Esophagus squamous epithelium (tissue), 5 donors: ENCODE measurements around the gene SVOPL. TPM values are rescaled to one million over a fixed set of nuclear protein-coding genes. Genes with fewer than 3 reads are reported as not detected.

ENCODE experiments used
- DNase-seq: peaks from one replicate; lab custom pipeline; 2025; lab: John Stamatoyannopoulos, UW
- H3K27ac ChIP-seq, 4 donors: fragments of 200-600 bp; sonication (generic); one replicate each; pipeline ENCODE4 v1.5.1; 2016 to 2019; ENCODE audit warnings: mild to moderate bottlenecking in 1 of 4
- H3K27me3 ChIP-seq, 4 donors: fragments of 200-600 bp; sonication (generic); 1 replicate in 3 of 4; 2 replicates in 1 of 4; pipeline versions ENCODE4 v1.5.1 to v1.6.0; 2017 to 2021; ENCODE audit warnings: antibody characterized with exemption in 1 of 4
- H3K36me3 ChIP-seq, 3 donors: fragments of 200-600 bp; sonication (generic); one replicate each; pipeline ENCODE4 v1.5.1; 2016 to 2019
- H3K4me1 ChIP-seq, 3 donors: fragments of 200-600 bp; sonication (generic); one replicate each; pipeline ENCODE4 v1.5.1; 2017 to 2019
- H3K4me3 ChIP-seq, 4 donors: fragments of 200-600 bp; sonication (generic); 1 replicate in 3 of 4; 2 replicates in 1 of 4; pipeline ENCODE4 v1.5.1; 2016 to 2019; ENCODE audit warnings: mild to moderate bottlenecking in 2 of 4, moderate library complexity in 1 of 4
- H3K9me3 ChIP-seq, 3 donors: fragments of 200-600 bp; sonication (generic); one replicate each; pipeline ENCODE4 v1.5.1; 2016 to 2019
- CTCF ChIP-seq, 6 experiments: fragments of 450-650 bp in 4 of 6; fragments of 200-600 bp in 2 of 6; sonication (generic) in 2 of 6; IDR thresholded peaks; one replicate each; pipeline ENCODE4 v1.5.1; 2016 to 2019; ENCODE audit warnings: antibody characterized with exemption in 6 of 6, mild to moderate bottlenecking in 4 of 6, moderate library complexity in 4 of 6
- POLR2A ChIP-seq, 4 donors: fragments of 450-650 bp; IDR thresholded peaks; one replicate each; pipeline ENCODE4 v1.6.1; 2017; ENCODE audit warnings: antibody characterized with exemption in 4 of 4, mild to moderate bottlenecking in 4 of 4, moderate library complexity in 3 of 4
- WGBS, 2 donors: methylation state at CpG; one replicate each; pipeline ENCODE4 v1.1.5; 2018; 5-methylcytosine and 5-hydroxymethylcytosine counted together
- intact Hi-C: fragments of 100-400 bp; cut with DNase I; formaldehyde crosslinking; loops from one replicate; pipeline ENCODE4 v1.15.0; 2022
- total RNA-seq, 4 donors: library from RNA; depleted of rRNA; stranded (reverse); fragments of >200 nt; gene quantifications; one replicate each; pipeline ENCODE4 v1.1.0, GENCODE V29; 2016
- donor health status: DM: yes; HTN: yes; CAD: no.

SVOPL gene
- total RNA-seq, 4 donors from 2014 or later = 0.18 TPM; not detected in 3

GRCh38 chr7:138590154-138590553 lies 111.0 kb downstream of the SVOPL start:
- Histone ChIP-seq H3K27me3 (no peaks in the 10 kb centered on the region), H3K4me3 (no peak overlapping the region), H3K9me3 (no peaks in the 10 kb centered on the region), H3K27ac (no peak overlapping the region), H3K36me3 (peaks cover 0 to 25% (median 0%) of the 10 kb centered on the region in 3 donors), H3K4me1 (peaks cover 0 to 4% (median 0%) of the 10 kb centered on the region in 3 donors)
- 67 to 100% methylated on average over 1 of the region's 1 CpG for WGBS, 2 donors
- TF ChIP-seq CTCF (IDR thresholded peaks at IDR 0.05) = no peak
- TF ChIP-seq POLR2A (IDR thresholded peaks at IDR 0.05) = no peak
- DNase-seq = no peak
- intact Hi-C loops = no loop called here

- no peaks in the 10 kb centered on the region for H3K4me1 ChIP-seq
- H3K4me3 ChIP-seq = no peak overlapping the region
- WGBS, 2 donors = 89 to 96% methylated on average over 2 of the region's 2 CpGs
- H3K9me3 ChIP-seq = no peaks in the 10 kb centered on the region
- peaks cover 0 to 37% (median 0%) of the 10 kb centered on the region in 3 donors for H3K36me3 ChIP-seq
- H3K27ac ChIP-seq = no peak overlapping the region
- no peaks in the 10 kb centered on the region for H3K27me3 ChIP-seq
- TF ChIP-seq POLR2A (IDR thresholded peaks at IDR 0.05) = no peak
- no peak for DNase-seq
- intact Hi-C loops = no loop called here
Measured at GRCh38 chr7:138588986-138589385, 112.2 kb downstream of the SVOPL start.

- Histone ChIP-seq H3K27ac (no peak overlapping the region), H3K4me1 (no peaks in the 10 kb centered on the region), H3K4me3 (no peak overlapping the region), H3K36me3 (peaks cover 0 to 52% (median 0%) of the 10 kb centered on the region in 3 donors), H3K27me3 (no peaks in the 10 kb centered on the region), H3K9me3 (no peaks in the 10 kb centered on the region)
- no peak for DNase-seq
- no peak for TF ChIP-seq CTCF (IDR thresholded peaks at IDR 0.05)
- TF ChIP-seq POLR2A (IDR thresholded peaks at IDR 0.05) = no peak
- 82% methylated on average over 4 of the region's 4 CpGs for WGBS, 2 donors
- intact Hi-C loops = no loop called here
Measured at GRCh38 chr7:138587485-138587884, 113.7 kb downstream of the SVOPL start.

GRCh38 chr7:138585283-138585993 lies 115.7 kb downstream of the SVOPL start:
- WGBS, 2 donors = 73 to 86% methylated on average over 5 of the region's 5 CpGs
- H3K9me3 ChIP-seq = no peaks in the 10 kb centered on the region
- no peaks in the 10 kb centered on the region for H3K4me1 ChIP-seq
- H3K27me3 ChIP-seq = no peaks in the 10 kb centered on the region
- DNase-seq = no peak
- TF ChIP-seq CTCF (IDR thresholded peaks at IDR 0.05) (no peak), POLR2A (IDR thresholded peaks at IDR 0.05) (no peak)
- intact Hi-C loops = no loop called here
- H3K36me3 ChIP-seq = peaks cover 0 to 72% (median 0%) of the 10 kb centered on the region in 3 donors
- no peak overlapping the region for H3K27ac ChIP-seq
- no peak overlapping the region for H3K4me3 ChIP-seq

GRCh38 chr7:138584696-138585095 lies 116.5 kb downstream of the SVOPL start:
- intact Hi-C loops = no loop called here
- H3K27ac ChIP-seq = no peak overlapping the region
- H3K9me3 ChIP-seq = no peaks in the 10 kb centered on the region
- DNase-seq = no peak
- 69 to 90% methylated on average over 4 of the region's 4 CpGs for WGBS, 2 donors
- no peaks in the 10 kb centered on the region for H3K4me1 ChIP-seq
- no peak for TF ChIP-seq POLR2A (IDR thresholded peaks at IDR 0.05)
- no peak for TF ChIP-seq CTCF (IDR thresholded peaks at IDR 0.05)
- peaks cover 0 to 80% (median 2%) of the 10 kb centered on the region in 3 donors for H3K36me3 ChIP-seq
- H3K27me3 ChIP-seq = no peaks in the 10 kb centered on the region
- H3K4me3 ChIP-seq = no peak overlapping the region
